GM19328 (cell line): ENCODE measurements around the gene ABTB1.

Experiments used
- ATAC-seq: cut with Tn5 transposase; IDR thresholded peaks from one replicate; pipeline ENCODE4 v1.9.1; 2021; ENCODE audit warnings: mild to moderate bottlenecking, moderate library complexity; ENCODE audit not compliant: unreplicated experiment

The ABTB1 gene

DNA sequence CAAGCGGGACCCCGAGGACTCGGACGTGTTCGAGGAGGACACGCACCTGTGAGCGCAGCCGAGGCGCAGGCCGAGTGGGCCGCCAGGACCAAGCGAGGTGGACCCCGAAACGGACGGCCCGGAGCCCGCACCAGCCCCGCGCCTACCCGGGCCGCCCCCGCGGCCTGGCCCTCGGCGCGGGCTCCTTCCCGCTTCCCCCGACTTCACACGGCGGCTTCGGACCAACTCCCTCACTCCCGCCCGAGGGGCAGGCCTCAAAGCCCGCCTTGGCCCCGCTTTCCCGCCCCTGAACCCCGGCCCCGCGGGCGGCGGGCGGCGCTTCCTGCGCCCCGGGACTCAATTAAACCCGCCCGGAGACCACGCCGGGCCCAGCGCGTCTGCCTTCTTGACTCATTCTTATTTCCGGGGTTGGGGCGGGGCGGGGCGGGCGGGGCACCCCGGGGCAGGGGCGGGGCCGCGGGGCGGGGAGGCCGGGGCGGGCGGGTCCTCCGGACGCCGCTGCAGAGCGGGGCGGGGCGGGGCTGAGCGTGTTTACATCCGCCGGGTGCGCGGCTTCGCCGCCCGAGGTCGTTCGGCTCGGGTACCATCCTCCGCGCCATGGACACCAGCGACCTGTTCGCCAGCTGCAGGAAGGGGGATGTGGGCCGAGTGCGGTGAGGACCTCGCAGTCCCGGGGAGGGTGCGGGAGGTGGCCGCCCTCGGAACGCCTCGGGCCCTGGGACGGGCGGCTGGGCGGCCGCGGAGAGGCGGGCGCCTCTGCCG is at the start of gene ABTB1:
ABTB1 (plus strand) TSS at position 524 of the 762 bp plus-strand sequence; CDS start at position 598, 74 bp downstream.
- ATAC-seq, result peak; percentile 57

DNA sequence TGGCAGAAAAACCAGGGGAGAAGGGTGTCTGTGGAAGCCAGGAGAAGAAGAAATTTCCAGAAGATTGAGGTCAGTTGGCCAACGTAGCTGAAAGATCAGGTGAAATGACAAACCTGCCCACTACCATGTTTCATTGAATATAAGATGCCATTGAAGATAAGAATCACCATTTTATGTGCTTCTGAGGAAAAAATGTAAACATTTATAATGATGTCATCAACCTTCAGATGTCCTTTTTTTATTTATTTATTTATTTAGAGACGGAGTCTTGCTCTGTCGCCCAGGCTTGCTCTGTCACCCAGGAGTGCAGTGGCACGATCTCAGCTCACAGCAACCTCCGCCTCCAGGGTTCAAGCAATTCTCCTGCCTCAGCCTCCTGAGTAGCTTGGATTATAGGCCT is 48.7 kb upstream of the ABTB1 start:
- ATAC-seq, result no peak

DNA sequence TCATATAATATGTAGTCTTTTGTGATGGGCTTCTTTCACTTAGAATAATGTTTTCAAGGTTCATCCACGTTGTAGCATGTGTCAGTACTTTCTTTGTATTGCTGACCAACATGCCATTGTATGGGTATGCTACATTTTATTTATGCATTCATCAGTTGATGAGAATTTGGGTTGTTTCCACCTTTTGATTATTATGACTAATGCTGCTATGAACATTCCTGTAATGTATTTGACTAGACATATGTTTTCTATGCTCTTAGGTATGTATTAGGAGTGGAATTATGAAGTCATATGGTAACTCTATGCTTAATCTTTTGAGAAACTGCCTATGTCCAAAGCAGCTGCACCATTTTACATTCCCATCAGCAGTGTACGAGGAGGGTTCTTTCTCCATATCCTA is 46.9 kb upstream of the ABTB1 start:
- ATAC-seq, result no peak

DNA sequence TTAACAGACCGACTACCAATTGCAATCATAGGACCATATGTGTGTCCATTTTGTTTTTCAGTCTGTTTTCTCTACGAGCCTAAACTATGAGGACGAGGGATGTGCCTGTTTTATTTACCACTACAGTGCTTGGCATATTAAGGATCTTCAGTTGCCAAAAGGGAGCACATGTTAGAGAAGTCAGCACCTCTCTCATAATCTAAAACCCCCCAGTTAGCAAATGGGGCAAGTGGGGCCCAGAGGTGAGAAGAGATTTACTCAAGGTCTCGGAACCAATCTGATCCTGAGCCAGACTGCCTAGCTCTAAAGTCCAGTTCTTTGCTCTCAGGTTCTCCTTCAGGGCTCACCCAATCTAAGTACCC is 44.3 kb upstream of the ABTB1 start:
- no peak for ATAC-seq

DNA sequence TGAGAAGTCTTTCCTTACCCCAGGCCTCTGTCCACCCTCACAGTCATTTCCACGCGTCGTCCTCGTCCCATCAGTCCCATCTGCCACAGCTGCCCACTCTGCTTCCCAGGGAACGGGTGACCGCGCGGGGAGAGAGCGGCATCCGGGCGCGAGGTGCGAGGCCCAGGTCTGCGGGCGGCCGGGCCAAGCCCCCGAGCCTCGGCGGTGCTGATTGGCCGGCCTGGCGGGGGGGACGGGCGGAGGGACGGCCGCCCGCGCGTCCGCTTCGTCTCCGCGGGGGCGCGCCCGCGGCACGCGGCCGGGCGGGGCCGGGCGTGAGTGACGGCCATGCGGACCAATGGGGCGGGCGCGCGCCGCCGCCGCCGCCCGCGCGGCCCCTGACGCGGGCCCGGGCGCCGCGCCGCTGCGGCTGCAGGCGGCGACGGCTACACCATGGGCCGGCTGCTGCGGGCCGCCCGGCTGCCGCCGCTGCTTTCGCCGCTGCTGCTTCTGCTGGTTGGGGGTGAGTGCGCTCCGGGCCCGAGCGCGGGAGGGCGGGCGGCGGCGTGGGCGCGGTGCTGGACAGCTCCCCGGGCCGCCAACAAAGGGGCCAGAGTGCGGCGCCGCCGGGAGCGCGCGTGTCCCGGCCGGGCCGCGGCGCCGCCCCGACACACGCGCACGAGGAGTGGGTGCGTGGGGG is 43.8 kb upstream of the ABTB1 start, which contains the start of gene PODXL2:
PODXL2 (plus strand) TSS at position 398 of the 679 bp plus-strand sequence; CDS start at position 433, 35 bp downstream.
- no peak for ATAC-seq

DNA sequence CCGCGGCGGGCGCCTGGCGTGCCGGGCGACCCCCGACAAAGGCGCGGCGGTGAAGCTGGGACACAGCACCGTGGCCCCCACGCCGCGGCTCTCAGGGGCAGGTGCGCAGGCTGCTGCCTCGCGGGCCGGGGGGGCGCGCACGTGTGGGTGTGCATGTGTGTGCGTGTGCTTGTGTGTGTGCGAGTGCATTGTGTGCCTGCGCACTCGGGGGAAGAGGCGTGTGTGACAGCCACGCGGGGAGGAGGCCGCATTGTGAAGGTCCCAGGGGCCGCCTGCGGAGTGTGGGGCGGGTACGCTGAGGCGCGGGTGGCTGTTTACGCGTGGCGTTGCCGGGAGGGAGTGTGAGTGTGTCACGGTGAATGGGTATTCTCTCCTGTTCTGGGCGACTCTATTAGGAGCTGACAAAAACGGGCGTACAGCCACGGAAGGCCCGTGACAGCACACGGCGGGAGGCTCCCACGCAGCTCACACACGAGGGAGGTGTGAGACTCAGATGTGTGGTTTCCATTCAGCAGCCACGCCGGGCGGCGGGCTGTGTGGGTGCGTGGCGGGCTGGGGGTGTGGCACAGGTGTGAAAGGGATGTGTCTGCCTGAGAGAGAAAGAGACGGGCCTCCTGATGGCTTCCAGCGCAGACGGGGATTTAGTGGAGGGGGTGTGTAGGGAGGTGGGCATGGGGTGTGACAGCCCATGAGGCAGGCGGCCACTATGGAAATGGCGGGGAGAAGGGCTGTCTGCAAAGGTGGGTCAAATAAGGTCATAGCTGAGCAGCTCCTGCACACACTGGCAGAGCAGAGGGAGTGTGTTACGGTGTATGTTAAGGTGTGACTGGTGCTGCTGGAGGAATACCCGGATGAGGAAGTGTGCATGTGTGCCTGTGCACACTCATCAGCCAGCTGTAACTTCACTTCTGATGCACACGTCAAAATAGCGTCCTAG is 43.0 kb upstream of the ABTB1 start:
- ATAC-seq, result no peak

DNA sequence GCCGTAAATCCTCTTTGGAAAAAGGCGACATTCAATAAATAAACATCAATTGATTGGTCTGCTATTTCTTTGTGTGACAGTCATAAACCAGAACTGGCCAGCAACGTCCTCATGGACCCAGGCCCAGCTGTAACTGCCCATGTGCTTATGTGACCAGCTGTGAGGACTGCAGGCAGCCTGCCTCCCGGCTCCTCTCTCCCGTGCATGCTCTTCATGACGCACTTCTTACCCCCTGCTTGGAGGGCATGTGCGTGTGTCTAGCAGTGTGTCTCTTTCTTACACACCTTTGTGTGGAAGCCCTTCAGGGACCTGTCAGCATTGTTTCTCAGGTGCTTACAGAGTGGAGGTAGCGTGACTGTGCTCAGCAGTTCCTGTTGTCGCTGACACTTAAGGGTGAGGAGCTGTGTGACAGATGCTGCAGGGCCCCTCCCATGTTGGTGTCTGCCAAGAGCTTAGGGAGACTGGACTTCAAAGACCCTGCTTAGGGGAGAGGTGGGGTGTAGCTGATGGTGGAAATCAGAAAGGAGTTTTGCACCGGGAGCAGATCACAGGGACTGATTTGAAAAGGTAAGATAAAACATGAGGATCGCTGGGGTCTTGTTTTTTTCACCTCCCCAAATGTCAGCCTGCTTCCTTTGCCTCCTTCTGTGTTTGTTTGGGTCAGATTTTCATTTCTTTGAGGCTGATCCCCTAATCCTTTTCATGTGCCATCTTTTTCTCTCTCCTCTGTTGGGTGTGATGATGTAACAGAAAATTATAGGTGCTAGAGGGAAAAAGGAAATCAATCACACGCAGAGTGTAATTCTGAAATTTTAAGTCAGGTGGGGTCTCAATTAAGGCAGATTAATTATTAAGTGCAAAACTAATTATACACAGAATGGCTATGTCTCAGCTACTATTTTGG is 41.7 kb upstream of the ABTB1 start:
- no peak for ATAC-seq

DNA sequence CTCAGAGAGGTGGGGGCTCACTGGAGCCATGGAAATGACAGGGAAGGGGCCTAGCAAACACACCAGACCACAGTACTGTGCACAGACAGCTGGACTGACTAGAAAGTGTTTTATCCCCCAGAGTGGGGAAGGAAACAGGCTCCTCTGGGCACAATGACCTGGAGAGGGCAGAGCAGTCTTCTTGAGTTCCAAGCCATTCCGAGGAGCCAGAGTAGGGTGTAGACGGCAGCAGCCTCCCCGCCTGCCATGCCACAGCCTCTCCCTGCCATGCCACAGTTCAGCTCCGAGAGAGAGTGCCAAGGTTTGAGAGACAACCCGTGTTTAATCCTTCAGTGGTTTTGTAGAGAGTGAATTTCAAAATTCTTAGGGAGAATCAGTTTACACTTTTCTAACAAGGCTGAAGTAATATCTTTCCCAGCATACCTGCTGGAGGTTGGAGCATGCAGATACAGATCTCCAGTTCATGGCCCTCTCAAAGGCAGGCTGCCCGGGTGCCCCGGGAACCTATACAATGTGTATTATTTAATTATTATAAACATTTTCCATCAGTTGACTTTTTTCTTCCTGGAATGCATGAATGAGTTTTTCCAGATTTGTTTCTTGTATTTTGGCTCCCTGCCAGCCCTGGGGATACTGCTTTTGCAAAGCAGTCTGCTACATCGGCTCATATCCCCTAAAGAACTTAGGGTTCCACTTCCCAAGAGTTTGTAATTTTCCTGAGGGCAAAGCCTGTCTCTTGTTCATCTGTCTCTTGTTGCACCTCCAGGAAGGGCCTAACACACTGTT is 40.5 kb upstream of the ABTB1 start:
- no peak for ATAC-seq

DNA sequence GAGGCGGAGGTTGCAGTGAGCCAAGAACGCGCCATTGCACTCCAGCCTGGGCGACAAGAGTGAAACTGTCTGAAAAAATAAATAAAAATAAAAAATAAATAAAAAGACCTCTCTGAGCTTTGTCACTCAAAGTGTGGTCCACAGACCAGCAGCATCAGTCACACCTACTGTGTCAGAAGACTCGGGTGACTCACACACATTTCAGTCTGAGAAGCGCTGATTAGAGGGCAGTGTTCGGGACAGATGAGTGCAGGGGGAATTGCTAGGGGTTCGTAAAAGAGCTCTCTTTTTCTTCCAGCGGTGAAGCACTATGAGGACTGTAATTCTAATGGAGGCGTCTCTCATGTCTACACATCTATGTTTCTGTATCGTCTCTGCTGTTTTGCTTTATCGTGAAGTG is 38.1 kb upstream of the ABTB1 start:
- ATAC-seq, result no peak

DNA sequence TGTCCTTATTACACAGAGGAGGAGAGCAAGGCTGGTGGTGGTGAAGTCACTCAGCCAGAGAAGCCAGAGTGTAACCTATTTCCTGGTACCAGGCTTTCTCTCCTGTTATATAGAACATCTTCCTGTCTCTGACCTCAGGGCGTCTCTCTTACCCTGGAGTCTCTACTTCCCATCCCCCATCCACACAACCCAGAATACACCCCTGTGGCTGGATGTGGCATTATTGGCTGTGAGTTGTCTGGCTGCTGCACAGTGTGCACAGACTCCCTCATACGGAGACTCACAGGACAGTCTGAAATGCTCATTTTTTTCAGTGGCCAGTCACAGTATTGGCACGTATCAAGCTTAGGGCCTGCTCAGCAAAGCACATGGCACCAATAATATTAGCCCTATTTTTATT is 35.2 kb upstream of the ABTB1 start:
- ATAC-seq, result no peak

DNA sequence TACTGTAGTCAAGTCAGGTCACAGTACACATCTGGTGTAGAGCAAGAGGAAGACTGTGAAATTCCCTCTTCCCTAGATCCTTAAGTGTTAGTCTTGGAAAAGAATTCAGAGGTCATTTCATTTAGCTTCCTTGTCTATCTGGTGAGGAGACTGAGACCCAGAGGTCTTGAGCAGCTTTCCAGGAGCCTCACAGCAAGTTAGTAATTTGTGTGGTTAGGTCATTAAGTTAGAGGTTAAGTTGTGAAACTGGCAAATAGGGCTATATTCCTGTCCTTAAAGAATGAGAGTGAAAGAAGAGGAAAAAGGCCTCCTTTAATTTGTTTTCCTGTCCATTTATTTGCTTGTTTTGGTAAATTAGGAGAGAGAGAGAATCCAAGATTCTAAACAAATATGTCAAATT is 34.8 kb upstream of the ABTB1 start:
- no peak for ATAC-seq

DNA sequence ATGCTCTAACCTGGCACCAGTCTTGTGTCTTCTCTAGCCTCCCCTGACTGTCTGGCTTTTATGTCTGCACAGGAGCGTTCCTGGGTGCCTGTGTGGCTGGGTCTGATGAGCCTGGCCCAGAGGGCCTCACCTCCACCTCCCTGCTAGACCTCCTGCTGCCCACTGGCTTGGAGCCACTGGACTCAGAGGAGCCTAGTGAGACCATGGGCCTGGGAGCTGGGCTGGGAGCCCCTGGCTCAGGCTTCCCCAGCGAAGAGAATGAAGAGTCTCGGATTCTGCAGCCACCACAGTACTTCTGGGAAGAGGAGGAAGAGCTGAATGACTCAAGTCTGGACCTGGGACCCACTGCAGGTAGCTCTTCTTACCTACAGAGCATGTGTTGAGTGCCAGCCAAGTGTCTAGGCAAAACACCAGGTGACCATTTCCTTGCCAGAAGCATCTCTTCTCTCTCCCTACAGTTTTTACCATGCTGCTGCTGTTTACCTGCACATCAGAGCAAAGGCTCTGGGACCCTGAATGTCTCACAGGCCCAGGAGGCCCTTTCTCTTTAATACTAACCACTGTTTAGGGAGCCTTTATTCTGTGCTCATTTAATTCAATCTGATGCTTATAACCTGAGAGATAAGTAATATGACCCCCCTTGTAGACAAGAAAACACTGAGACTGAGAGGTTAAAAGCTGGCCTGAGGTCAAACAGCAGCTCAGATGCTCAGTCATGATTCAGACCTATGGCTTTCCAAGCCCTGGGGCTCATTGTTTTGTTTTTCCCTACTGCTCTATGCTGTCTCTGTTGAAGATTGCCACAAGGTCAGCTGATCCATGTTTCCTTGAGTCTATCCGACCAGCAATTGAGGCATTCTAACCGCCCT is 33.3 kb upstream of the ABTB1 start:
- ATAC-seq, result no peak

DNA sequence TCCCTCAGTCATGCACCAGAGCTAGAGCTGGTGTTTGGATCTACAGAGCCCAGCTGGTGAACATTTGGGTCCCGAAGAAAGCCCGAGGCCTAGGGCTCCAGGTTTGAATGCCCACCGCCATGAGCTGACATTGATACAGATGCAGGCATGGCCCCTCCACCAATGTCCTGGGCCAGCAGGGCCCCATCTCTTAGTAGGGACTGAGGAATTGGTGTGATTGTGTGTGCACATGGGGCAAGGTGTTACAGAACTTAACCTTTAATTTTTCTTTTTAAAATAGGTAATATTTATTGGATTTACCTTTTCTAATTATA is 32.8 kb upstream of the ABTB1 start:
- no peak for ATAC-seq

DNA sequence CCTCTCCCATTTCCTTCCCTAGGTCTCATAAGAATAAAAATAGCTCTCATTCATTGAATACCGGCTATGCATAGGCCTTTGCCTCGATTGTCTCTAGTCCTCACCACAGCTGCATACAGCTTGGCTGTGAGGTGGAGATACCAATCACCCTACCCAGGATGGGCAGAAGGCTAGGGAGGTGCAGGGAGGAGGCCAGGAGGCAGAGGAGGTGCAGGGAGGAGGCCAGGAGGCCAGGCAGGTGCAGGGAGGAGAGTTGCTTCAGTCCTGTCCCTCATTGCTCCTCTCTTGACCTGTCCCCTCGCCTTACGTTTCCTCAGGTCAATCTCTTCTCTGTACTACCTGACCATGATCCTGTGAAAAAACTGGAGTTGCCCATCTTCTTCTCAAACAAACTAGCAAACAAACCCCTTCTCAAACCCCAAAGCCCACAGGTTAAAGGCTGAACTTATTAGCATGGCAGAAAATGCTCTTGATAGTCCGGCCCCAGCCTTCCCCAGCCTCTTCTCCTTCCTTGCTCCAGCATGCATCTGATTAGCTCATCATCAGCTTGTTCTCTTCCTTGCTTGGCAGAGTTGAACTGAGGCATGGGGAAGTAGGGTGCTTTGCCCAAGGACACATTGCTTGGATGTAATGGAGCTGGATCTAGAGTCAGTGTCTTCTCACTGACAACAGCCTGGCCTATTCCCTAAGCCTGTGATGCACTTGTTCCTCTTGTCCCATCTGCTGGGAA is 27.9 kb upstream of the ABTB1 start:
- no peak for ATAC-seq

DNA sequence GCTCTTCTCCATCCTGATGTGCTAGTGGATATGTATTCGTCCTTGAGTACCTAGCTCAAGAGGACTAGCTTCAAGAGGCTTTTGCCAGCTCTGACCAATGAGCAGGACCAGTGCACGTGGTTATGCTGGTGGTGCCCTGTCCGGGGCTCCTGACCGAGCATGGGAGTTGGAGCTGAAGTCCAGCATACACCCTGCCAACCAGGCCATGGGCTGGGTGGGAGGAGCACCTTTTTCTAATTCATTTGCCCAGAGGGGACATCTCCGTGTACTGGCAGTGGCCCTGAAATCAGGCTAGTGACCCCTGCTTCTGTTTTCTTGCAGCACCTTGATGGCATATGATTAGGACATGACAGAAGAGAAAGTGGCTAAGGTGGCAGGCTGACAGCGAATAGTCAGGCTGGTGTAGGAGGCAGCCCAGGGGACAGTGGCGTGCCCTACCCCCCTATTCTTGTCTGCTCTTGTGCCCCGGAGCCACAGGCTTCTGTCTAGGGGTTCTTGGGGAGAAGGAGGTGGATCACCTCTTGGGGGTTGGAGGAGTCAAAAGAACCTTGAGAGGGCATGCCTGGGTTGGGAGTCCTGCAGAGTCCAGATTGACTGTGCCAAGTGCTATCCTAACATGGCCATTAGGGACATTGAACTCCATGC is 27.3 kb upstream of the ABTB1 start:
- no peak for ATAC-seq

DNA sequence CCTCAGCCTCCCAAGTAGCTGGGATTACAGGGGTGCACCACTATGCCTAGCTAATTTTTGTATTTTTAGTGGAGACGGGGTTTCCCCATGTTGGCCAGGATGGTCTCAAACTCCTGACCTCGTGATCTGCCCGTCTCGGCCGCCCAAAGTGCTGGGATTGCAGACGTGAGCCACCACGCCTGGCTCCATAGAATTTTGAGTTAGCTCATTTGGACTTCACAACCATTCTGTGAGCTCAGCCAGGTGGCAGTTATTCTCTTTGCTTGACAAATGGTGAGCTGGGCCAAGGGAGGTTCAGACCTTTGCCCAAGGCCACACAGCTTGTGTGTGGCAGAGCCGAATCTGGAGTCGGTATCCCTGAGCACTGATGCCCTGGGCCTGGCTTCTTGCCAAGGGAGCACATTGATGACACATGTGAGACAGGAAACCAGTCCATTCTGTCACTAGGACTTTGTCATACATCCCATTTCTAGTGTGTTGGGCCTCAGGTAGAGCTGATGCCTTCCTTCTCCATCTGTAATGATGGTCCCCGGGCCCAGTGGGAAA is 26.2 kb upstream of the ABTB1 start:
- no peak for ATAC-seq

DNA sequence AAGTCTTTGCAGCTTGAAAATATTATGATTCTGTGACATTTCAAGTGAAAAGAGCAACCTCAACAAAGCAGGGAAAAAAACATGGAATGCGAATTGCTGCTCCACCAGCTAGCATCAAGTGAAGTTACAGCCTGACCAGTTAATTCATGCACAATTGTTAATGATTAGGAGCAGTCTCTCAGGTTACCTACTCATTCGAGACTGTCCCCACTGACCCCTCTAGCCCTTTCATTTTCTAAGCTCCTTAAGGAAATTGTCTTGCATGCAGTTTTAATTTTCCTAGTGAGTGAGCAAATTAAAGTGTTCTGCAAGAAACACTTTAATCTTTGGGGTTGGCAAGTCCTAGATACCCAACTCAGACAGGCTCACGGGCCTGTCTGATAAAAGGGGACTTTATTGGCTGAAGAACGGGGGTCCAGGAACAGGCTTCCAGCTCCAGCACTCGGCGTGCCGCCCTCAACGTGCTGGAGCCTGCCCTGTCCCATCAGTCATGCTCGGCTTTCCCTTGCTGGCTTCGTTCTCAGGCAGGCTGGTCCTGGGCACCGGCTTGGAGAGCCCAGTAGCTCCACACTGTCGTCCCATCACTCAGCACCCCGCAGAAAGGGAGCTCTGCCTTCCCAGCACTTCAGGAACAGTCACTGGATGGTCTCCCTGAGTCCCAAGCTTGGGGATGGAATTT is 25.4 kb upstream of the ABTB1 start:
- ATAC-seq, result no peak
